Coronary artery (tissue), 2 donors: ENCODE measurements around the gene MICAL3.
"Not testable (repeated sequence)": the region's sequence is repeated elsewhere in the genome, so short reads cannot be mapped to it uniquely, and the experiment has no call there.

Experiments used
- DNase-seq: peaks from one replicate; pipeline ENCODE4 v3.0.0-alpha.2; 2017; ENCODE audit warnings: low spot score
- H3K27ac ChIP-seq, 2 donors: fragments of 200-600 bp; sonication (generic); one replicate each; pipeline ENCODE4 v1.5.1; 2016 to 2019
- H3K4me3 ChIP-seq: fragments of 200-600 bp; sonication (generic); 2 replicates; pipeline ENCODE4 v1.5.1; 2016; ENCODE audit warnings: mild to moderate bottlenecking, moderate library complexity
- CTCF ChIP-seq: fragments of 200-600 bp; sonication (generic); IDR thresholded peaks from one replicate; pipeline ENCODE4 v1.5.1; 2019; ENCODE audit warnings: antibody characterized with exemption

MICAL3 gene

GRCh38 chr22:18024276-18024939, at the start of gene MICAL3:
Gene MICAL3, minus strand, starts transcription at chr22:18024561. Its CDS starts 117,749 bp downstream, at chr22:17906812.
- peak; percentile 52 for TF ChIP-seq CTCF
- DNase-seq: no peak
- peak within 1 kb of the TSS; percentile 90 for H3K4me3 ChIP-seq
- peak within 1 kb of the TSS; percentile 56 to 83 for H3K27ac ChIP-seq

- not testable (repeated sequence) for DNase-seq, H3K4me3 ChIP-seq, H3K27ac ChIP-seq
Observed at GRCh38 chr22:18073927-18074326, 49.6 kb upstream of the MICAL3 start.

- DNase-seq: no peak
- Histone ChIP-seq H3K4me3 (no peak overlapping the region), H3K27ac (no peak overlapping the region)
- no peak for TF ChIP-seq CTCF
Observed at GRCh38 chr22:18073467-18073866, 49.1 kb upstream of the MICAL3 start.

GRCh38 chr22:18071968-18072310, 47.6 kb upstream of the MICAL3 start:
- Histone ChIP-seq H3K27ac (no peak overlapping the region), H3K4me3 (no peak overlapping the region)
- no peak for DNase-seq
- no peak for TF ChIP-seq CTCF

GRCh38 chr22:18071307-18071967, 47.1 kb upstream of the MICAL3 start:
- not testable (repeated sequence) for H3K27ac ChIP-seq, H3K4me3 ChIP-seq, DNase-seq

GRCh38 chr22:18070556-18071306, 46.4 kb upstream of the MICAL3 start:
- H3K4me3 ChIP-seq: no peak overlapping the region
- H3K27ac ChIP-seq: no peak overlapping the region
- no peak for TF ChIP-seq CTCF
- no peak for DNase-seq

- H3K27ac ChIP-seq: no peak overlapping the region
Observed at GRCh38 chr22:18070041-18070440, 45.7 kb upstream of the MICAL3 start.

More at GRCh38 chr22:18070041-18070440, 45.7 kb upstream of the MICAL3 start:
- TF ChIP-seq CTCF: no peak
- H3K4me3 ChIP-seq: no peak overlapping the region
- DNase-seq: no peak
